RWPE2 (cell line): ENCODE measurements around the gene VEZT.
"Not testable (repeated sequence)": the region's sequence is repeated elsewhere in the genome, so short reads cannot be mapped to it uniquely, and the experiment has no call there.

ENCODE experiments used
- ATAC-seq: fragments of 200-7000 bp; cut with Tn5 transposase; 3 replicates; pipeline ENCODE4 v1.9.1; 2021; ENCODE audit warnings: low read depth
- DNase-seq: peaks from one replicate; pipeline ENCODE4 v3.0.0-alpha.2; 2020; ENCODE audit warnings: low spot score
- H3K27ac ChIP-seq: fragments of 450-650 bp; 2 replicates; pipeline ENCODE4 v1.5.1; 2017; ENCODE audit warnings: mild to moderate bottlenecking; ENCODE audit not compliant: poor library complexity, severe bottlenecking
- H3K27me3 ChIP-seq: fragments of 250-450 bp; sonication (Bioruptor Pico); 2 replicates; pipeline ENCODE4 v1.5.1; 2021; ENCODE audit warnings: mild to moderate bottlenecking, moderate library complexity; ENCODE audit not compliant: insufficient read depth, poor library complexity, severe bottlenecking
- H3K36me3 ChIP-seq: fragments of 250-450 bp; sonication (Bioruptor Pico); 2 replicates; pipeline ENCODE4 v1.5.1; 2020; ENCODE audit warnings: low read depth, mild to moderate bottlenecking, moderate library complexity
- H3K4me1 ChIP-seq: fragments of 250-450 bp; sonication (Bioruptor Pico); 2 replicates; pipeline ENCODE4 v1.5.1; 2021; ENCODE audit warnings: mild to moderate bottlenecking, moderate library complexity; ENCODE audit not compliant: insufficient read depth, poor library complexity, severe bottlenecking
- H3K4me3 ChIP-seq: fragments of 250-450 bp; sonication (Bioruptor Pico); 2 replicates; pipeline ENCODE4 v1.5.1; 2021; ENCODE audit warnings: mild to moderate bottlenecking, moderate library complexity; ENCODE audit not compliant: severe bottlenecking
- H3K9me3 ChIP-seq: fragments of 250-450 bp; sonication (Bioruptor Pico); 2 replicates; pipeline ENCODE4 v1.5.1; 2021; ENCODE audit warnings: mild to moderate bottlenecking, moderate library complexity; ENCODE audit not compliant: severe bottlenecking
- CTCF ChIP-seq: fragments of 450-650 bp; IDR thresholded peaks from one replicate; pipeline ENCODE4 v1.5.1; 2017; ENCODE audit warnings: mild to moderate bottlenecking, moderate library complexity; ENCODE audit not compliant: poor library complexity, severe bottlenecking

VEZT gene

GRCh38 chr12:95192271-95192670, 25.3 kb upstream of the VEZT start:
- Histone ChIP-seq H3K27ac (no peak overlapping the region), H3K9me3 (no peaks in the 10 kb centered on the region), H3K36me3 (peaks cover 42% of the 10 kb centered on the region), H3K4me3 (no peak overlapping the region), H3K27me3 (no peaks in the 10 kb centered on the region), H3K4me1 (peaks cover 4% of the 10 kb centered on the region)
- DNase-seq, result no peak
- no peak for ATAC-seq
- TF ChIP-seq CTCF, result no peak

GRCh38 chr12:95193139-95193538, 24.5 kb upstream of the VEZT start:
- Histone ChIP-seq H3K36me3 (peaks cover 36% of the 10 kb centered on the region), H3K4me1 (peaks cover 4% of the 10 kb centered on the region), H3K27ac (no peak overlapping the region), H3K27me3 (no peaks in the 10 kb centered on the region), H3K4me3 (no peak overlapping the region), H3K9me3 (no peaks in the 10 kb centered on the region)
- DNase-seq (no peak), ATAC-seq (no peak)
- TF ChIP-seq CTCF, result no peak

- H3K9me3 ChIP-seq, result no peaks in the 10 kb centered on the region
- DNase-seq, result no peak
- ATAC-seq, result no peak
- no peak overlapping the region for H3K4me3 ChIP-seq
- no peak overlapping the region for H3K27ac ChIP-seq
- no peaks in the 10 kb centered on the region for H3K27me3 ChIP-seq
- peaks cover 22% of the 10 kb centered on the region for H3K36me3 ChIP-seq
- peaks cover 21% of the 10 kb centered on the region for H3K4me1 ChIP-seq
- TF ChIP-seq CTCF, result no peak
Observed at GRCh38 chr12:95195122-95195521, 22.5 kb upstream of the VEZT start.

GRCh38 chr12:95196875-95197569, 20.6 kb upstream of the VEZT start:
- not testable (repeated sequence) for H3K27me3 ChIP-seq, ATAC-seq, H3K27ac ChIP-seq, H3K4me3 ChIP-seq, H3K9me3 ChIP-seq, DNase-seq
- H3K4me1 ChIP-seq, result peaks cover 38% of the 10 kb centered on the region
- peaks cover 11% of the 10 kb centered on the region for H3K36me3 ChIP-seq

- TF ChIP-seq CTCF, result no peak
- H3K27ac ChIP-seq, result no peak overlapping the region
- H3K4me3 ChIP-seq, result no peak overlapping the region
- DNase-seq (no peak), ATAC-seq (no peak)
- H3K27me3 ChIP-seq, result no peaks in the 10 kb centered on the region
- no peaks in the 10 kb centered on the region for H3K9me3 ChIP-seq
- H3K4me1 ChIP-seq, result peaks cover 44% of the 10 kb centered on the region
- H3K36me3 ChIP-seq, result peaks cover 5% of the 10 kb centered on the region; the same call in 1 of the 2 replicates
Observed at GRCh38 chr12:95197636-95198035, 20.0 kb upstream of the VEZT start.
